ENCODE results near the gene NEU1. TPM values are rescaled to one million over a fixed set of nuclear protein-coding genes. Genes with fewer than 3 reads are reported as not detected.

NEU1 gene
- total and polyA plus RNA-seq, 2 of the 8 experiments (the other 6 are each of a cell fraction or from before 2014, with no cell fraction given), result 41.2 to 72.1 TPM

- no peak for TF ChIP-seq CHD7 (IDR thresholded peaks at IDR 0.05; ENCODE audit: insufficient replicate concordance, low read length)
These were observed 2.2 kb upstream of the NEU1 start (continued) for GRCh38 chr6:31864818-31865204.
